Neural cell (in vitro differentiated cells): ENCODE data around the gene SH3D19. TPM values are rescaled to one million over a fixed set of nuclear protein-coding genes. Genes with fewer than 3 reads are reported as not detected.

Experiments used
- H2AFZ ChIP-seq: fragments of 200-600, 300-800 bp; sonication (generic), shearing (Covaris generic); 2 replicates; pipeline ENCODE4 v1.6.0; 2014; ENCODE audit warnings: low read depth, mild to moderate bottlenecking, antibody characterized with exemption, low read length, moderate library complexity
- H3F3A ChIP-seq: fragments of 200-600 bp; shearing (Covaris generic); 2 replicates; pipeline ENCODE4 v1.6.1; 2016; ENCODE audit warnings: mild to moderate bottlenecking, moderate library complexity, mixed read lengths, antibody characterized with exemption, low read length; ENCODE audit not compliant: insufficient read depth, poor library complexity, severe bottlenecking
- H3K27ac ChIP-seq: fragments of 200-600, 300-800 bp; sonication (generic), shearing (Covaris generic); 2 replicates; pipeline ENCODE4 v1.5.1; 2014; ENCODE audit warnings: mild to moderate bottlenecking, low read length, moderate library complexity
- H3K27me3 ChIP-seq: fragments of 300-800, 200-600 bp; sonication (generic), shearing (Covaris generic); 2 replicates; pipeline ENCODE4 v1.6.0; 2014; ENCODE audit warnings: mild to moderate bottlenecking, low read depth, low read length, moderate library complexity; ENCODE audit not compliant: insufficient read depth
- H3K36me3 ChIP-seq: fragments of 300-800, 200-600 bp; sonication (generic), shearing (Covaris generic); 2 replicates; pipeline ENCODE4 v1.5.1; 2014; ENCODE audit warnings: mild to moderate bottlenecking, antibody characterized with exemption, low read length, moderate library complexity; ENCODE audit not compliant: insufficient read depth
- H3K4me2 ChIP-seq: fragments of 300-800, 200-600 bp; sonication (generic), shearing (Covaris generic); 2 replicates; pipeline ENCODE4 v1.6.0; 2014; ENCODE audit warnings: mild to moderate bottlenecking, low read length
- H3K4me3 ChIP-seq: fragments of 300-800, 200-600 bp; sonication (generic), shearing (Covaris generic); 2 replicates; pipeline ENCODE4 v1.5.1; 2014; ENCODE audit warnings: mild to moderate bottlenecking, low read length, moderate library complexity
- H3K79me2 ChIP-seq: fragments of 200-600 bp; shearing (Covaris generic); replicated peaks from 2 replicates; pipeline ENCODE4 v1.6.0; 2014; ENCODE audit warnings: mild to moderate bottlenecking, low read length, moderate library complexity; ENCODE audit not compliant: insufficient read depth
- H3K9ac ChIP-seq: fragments of 300-800, 200-600 bp; sonication (generic), shearing (Covaris generic); 2 replicates; pipeline ENCODE4 v1.6.1; 2016; ENCODE audit warnings: mild to moderate bottlenecking, low read length, mixed read lengths
- H3K9me2 ChIP-seq: fragments of 200-600 bp; shearing (Covaris generic); 2 replicates; pipeline ENCODE4 v1.6.1; 2016; ENCODE audit warnings: mild to moderate bottlenecking, low read length, mixed read lengths; ENCODE audit not compliant: insufficient read depth
- H3K9me3 ChIP-seq: fragments of 200-600, 300-800 bp; sonication (generic), shearing (Covaris generic); 2 replicates; pipeline ENCODE4 v1.6.1; 2016; ENCODE audit warnings: mild to moderate bottlenecking, mixed run types, low read length, moderate library complexity, mixed read lengths
- H4K20me1 ChIP-seq: fragments of 200-600 bp; shearing (Covaris generic); 2 replicates; pipeline ENCODE4 v1.6.1; 2016; ENCODE audit warnings: mild to moderate bottlenecking, mixed run types; ENCODE audit not compliant: insufficient read depth
- EP300 ChIP-seq: fragments of 450-650 bp; conservative IDR thresholded peaks from 2 replicates; pipeline ENCODE4 v1.6.1; 2014; ENCODE audit warnings: antibody characterized with exemption, mild to moderate bottlenecking, moderate library complexity; ENCODE audit not compliant: poor library complexity, severe bottlenecking
- EZH2 ChIP-seq: fragments of 200-600, 300-800 bp; shearing (Covaris generic), sonication (generic); IDR thresholded peaks from 2 replicates; pipeline ENCODE4 v1.6.1; 2014; ENCODE audit warnings: antibody characterized with exemption, low read length, borderline replicate concordance, mild to moderate bottlenecking; ENCODE audit not compliant: insufficient read depth, poor library complexity, severe bottlenecking
- MXI1 ChIP-seq: fragments of 450-650 bp; conservative IDR thresholded peaks from 2 replicates; pipeline ENCODE4 v1.6.1; 2014; ENCODE audit warnings: antibody characterized with exemption, mild to moderate bottlenecking; ENCODE audit not compliant: poor library complexity, severe bottlenecking
- POLR2AphosphoS5 ChIP-seq: IDR thresholded peaks from 2 replicates; pipeline ENCODE4 v1.6.1; 2012
- RAD21 ChIP-seq: fragments of 450-650 bp; conservative IDR thresholded peaks from 2 replicates; pipeline ENCODE4 v1.6.1; 2014; ENCODE audit warnings: antibody characterized with exemption, mild to moderate bottlenecking, moderate library complexity
- SMC3 ChIP-seq: fragments of 450-650 bp; conservative IDR thresholded peaks from 2 replicates; pipeline ENCODE4 v1.6.1; 2014; ENCODE audit warnings: antibody characterized with exemption, mild to moderate bottlenecking, moderate library complexity; ENCODE audit not compliant: poor library complexity
- TAF1 ChIP-seq: IDR thresholded peaks from 2 replicates; pipeline ENCODE4 v1.6.1; 2012; ENCODE audit warnings: low read depth
- polyA plus RNA-seq: library from polyadenylated mRNA; depleted of rRNA; stranded (reverse); fragments of >200 nt; gene quantifications from 2 replicates; pipeline ENCODE4 v1.2.3, GENCODE V29; 2014
- TF ChIP-seq, protein P1 (sequence below): fragments of 450-650 bp; IDR thresholded peaks from 2 replicates; pipeline ENCODE4 v1.5.1; 2014; ENCODE audit warnings: antibody characterized with exemption, mild to moderate bottlenecking, moderate library complexity; ENCODE audit not compliant: poor library complexity, severe bottlenecking
- TF ChIP-seq, protein P2 (sequence below): IDR thresholded peaks from 2 replicates; pipeline ENCODE4 v1.6.1; 2012; ENCODE audit warnings: borderline replicate concordance

Gene SH3D19
- polyA plus RNA-seq, 1 donor from 2014 or later, result 0.46 TPM

DNA sequence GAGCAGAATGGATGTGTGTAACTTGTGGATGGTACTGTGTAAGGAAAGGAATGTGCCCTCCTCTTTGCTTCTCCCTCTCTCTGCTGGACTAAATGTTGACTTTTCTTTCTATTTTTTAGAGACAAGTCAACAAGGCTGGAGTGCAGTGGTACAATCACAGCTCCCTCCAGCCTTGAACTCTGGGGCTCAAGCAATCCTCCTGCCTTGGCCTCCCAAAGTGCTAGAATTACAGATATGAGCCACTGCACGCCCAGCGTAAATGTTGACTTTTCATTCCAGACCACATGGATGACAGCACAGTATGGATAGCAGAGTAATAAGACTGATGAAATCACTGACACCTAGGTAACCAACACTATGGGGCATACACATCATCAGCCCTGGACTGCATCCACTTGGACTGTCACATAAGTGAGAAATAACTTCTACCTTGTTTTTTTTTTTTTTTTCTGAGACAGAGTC, 231.1 kb downstream of the SH3D19 start:
- Histone ChIP-seq H3F3A (no peaks in the 10 kb centered on the region), H3K4me2 (no peak overlapping the region), H3K27ac (no peak overlapping the region), H3K27me3 (no peaks in the 10 kb centered on the region), H3K9ac (no peak overlapping the region), H4K20me1 (no peaks in the 10 kb centered on the region), H3K79me2 (no peaks in the 10 kb centered on the region), H3K4me3 (no peak overlapping the region), H3K9me2 (no peaks in the 10 kb centered on the region), H2AFZ (no peak overlapping the region), H3K9me3 (no peaks in the 10 kb centered on the region), H3K36me3 (no peaks in the 10 kb centered on the region)
- no peak for TF ChIP-seq RAD21
- TF ChIP-seq MXI1, result no peak
- no peak for TF ChIP-seq EZH2
- TF ChIP-seq POLR2AphosphoS5, result no peak
- TF ChIP-seq, protein P1, sequence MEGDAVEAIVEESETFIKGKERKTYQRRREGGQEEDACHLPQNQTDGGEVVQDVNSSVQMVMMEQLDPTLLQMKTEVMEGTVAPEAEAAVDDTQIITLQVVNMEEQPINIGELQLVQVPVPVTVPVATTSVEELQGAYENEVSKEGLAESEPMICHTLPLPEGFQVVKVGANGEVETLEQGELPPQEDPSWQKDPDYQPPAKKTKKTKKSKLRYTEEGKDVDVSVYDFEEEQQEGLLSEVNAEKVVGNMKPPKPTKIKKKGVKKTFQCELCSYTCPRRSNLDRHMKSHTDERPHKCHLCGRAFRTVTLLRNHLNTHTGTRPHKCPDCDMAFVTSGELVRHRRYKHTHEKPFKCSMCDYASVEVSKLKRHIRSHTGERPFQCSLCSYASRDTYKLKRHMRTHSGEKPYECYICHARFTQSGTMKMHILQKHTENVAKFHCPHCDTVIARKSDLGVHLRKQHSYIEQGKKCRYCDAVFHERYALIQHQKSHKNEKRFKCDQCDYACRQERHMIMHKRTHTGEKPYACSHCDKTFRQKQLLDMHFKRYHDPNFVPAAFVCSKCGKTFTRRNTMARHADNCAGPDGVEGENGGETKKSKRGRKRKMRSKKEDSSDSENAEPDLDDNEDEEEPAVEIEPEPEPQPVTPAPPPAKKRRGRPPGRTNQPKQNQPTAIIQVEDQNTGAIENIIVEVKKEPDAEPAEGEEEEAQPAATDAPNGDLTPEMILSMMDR, result no peak
- no peak for TF ChIP-seq TAF1
- no peak for TF ChIP-seq SMC3
- TF ChIP-seq, protein P2, sequence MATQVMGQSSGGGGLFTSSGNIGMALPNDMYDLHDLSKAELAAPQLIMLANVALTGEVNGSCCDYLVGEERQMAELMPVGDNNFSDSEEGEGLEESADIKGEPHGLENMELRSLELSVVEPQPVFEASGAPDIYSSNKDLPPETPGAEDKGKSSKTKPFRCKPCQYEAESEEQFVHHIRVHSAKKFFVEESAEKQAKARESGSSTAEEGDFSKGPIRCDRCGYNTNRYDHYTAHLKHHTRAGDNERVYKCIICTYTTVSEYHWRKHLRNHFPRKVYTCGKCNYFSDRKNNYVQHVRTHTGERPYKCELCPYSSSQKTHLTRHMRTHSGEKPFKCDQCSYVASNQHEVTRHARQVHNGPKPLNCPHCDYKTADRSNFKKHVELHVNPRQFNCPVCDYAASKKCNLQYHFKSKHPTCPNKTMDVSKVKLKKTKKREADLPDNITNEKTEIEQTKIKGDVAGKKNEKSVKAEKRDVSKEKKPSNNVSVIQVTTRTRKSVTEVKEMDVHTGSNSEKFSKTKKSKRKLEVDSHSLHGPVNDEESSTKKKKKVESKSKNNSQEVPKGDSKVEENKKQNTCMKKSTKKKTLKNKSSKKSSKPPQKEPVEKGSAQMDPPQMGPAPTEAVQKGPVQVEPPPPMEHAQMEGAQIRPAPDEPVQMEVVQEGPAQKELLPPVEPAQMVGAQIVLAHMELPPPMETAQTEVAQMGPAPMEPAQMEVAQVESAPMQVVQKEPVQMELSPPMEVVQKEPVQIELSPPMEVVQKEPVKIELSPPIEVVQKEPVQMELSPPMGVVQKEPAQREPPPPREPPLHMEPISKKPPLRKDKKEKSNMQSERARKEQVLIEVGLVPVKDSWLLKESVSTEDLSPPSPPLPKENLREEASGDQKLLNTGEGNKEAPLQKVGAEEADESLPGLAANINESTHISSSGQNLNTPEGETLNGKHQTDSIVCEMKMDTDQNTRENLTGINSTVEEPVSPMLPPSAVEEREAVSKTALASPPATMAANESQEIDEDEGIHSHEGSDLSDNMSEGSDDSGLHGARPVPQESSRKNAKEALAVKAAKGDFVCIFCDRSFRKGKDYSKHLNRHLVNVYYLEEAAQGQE, result no peak
- no peak for TF ChIP-seq EP300

DNA sequence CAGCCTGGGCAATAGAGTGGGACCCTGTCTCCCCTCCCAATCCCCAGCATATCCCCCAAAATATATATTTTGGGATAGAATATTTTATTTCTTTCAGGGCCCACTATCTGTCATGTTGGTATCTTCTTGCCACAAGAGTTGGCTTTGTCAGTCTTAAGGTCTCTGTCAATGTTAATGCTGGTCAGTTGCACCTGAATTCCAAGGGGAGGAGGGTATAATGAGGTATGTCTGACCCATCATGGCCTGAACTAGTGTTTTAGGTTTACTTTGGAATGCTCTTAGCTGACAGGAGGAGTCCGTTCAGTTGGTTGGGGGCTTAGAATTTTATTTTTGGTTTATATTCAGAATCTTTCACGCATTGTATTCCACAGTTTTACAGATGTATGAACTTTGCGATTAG, 232.2 kb downstream of the SH3D19 start:
- TF ChIP-seq, protein P2, result no peak
- TF ChIP-seq SMC3 (no peak), EZH2 (no peak), RAD21 (no peak), EP300 (no peak), TAF1 (no peak), MXI1 (no peak), POLR2AphosphoS5 (no peak)
- TF ChIP-seq, protein P1, result no peak
- Histone ChIP-seq H2AFZ (no peak overlapping the region), H3K79me2 (no peaks in the 10 kb centered on the region), H3K9ac (no peak overlapping the region), H3K4me3 (no peak overlapping the region), H3K36me3 (no peaks in the 10 kb centered on the region), H3K27ac (no peak overlapping the region), H3K9me3 (no peaks in the 10 kb centered on the region), H4K20me1 (no peaks in the 10 kb centered on the region), H3K9me2 (no peaks in the 10 kb centered on the region), H3K4me2 (no peak overlapping the region), H3K27me3 (no peaks in the 10 kb centered on the region), H3F3A (no peaks in the 10 kb centered on the region)
